Vagina (tissue), 2 donors: ENCODE data around the gene SEMA5B. TPM values are rescaled to one million over a fixed set of nuclear protein-coding genes. Genes with fewer than 3 reads are reported as not detected.

Experiments
- DNase-seq, 2 donors: peaks; one replicate each; pipeline ENCODE4 v3.0.0-alpha.2; 2017; ENCODE audit errors: extremely low spot score in 2 of 2
- H3K27ac ChIP-seq: fragments of 200-600 bp; sonication (generic); one replicate; pipeline ENCODE4 v1.5.1; 2019
- H3K27me3 ChIP-seq: fragments of 200-600 bp; sonication (generic); one replicate; pipeline ENCODE4 v1.5.1; 2019
- H3K36me3 ChIP-seq, 2 donors: fragments of 200-600 bp; sonication (generic); one replicate each; pipeline ENCODE4 v1.5.1; 2017 to 2019
- H3K4me1 ChIP-seq: fragments of 200-600 bp; sonication (generic); one replicate; pipeline ENCODE4 v1.5.1; 2019
- H3K4me3 ChIP-seq, 2 donors: fragments of 200-600 bp; sonication (generic); 1 replicate in 1 of 2; 2 replicates in 1 of 2; pipeline ENCODE4 v1.5.1; 2016 to 2019
- H3K9me3 ChIP-seq: fragments of 200-600 bp; sonication (generic); one replicate; pipeline ENCODE4 v1.5.1; 2019
- POLR2A ChIP-seq, 2 donors: fragments of 450-650 bp; IDR thresholded peaks; one replicate each; pipeline ENCODE4 v1.6.1; 2017; ENCODE audit warnings: antibody characterized with exemption in 2 of 2, mild to moderate bottlenecking in 2 of 2, moderate library complexity in 2 of 2
- POLR2AphosphoS5 ChIP-seq, 2 donors: sonication (generic); formaldehyde crosslinking; IDR thresholded peaks; one replicate each; pipeline ENCODE4 v1.9.0; 2017; ENCODE audit warnings: antibody characterized with exemption in 2 of 2, mild to moderate bottlenecking in 2 of 2, low read depth in 1 of 2; ENCODE audit not compliant: insufficient read depth in 1 of 2
- intact Hi-C: fragments of 100-400 bp; cut with DNase I; formaldehyde crosslinking; loops from one replicate; pipeline ENCODE4 v1.15.1; 2023
- total RNA-seq: library from RNA; depleted of rRNA; stranded (reverse); fragments of >200 nt; gene quantifications from one replicate; pipeline ENCODE4 v1.2.3, GENCODE V29; 2016
- TF ChIP-seq, protein P1 (sequence below), 3 experiments: fragments of 450-650 bp in 2 of 3; fragments of 200-600 bp in 1 of 3; sonication (generic) in 1 of 3; IDR thresholded peaks; one replicate each; pipeline ENCODE4 v1.5.1; 2017 to 2019; ENCODE audit warnings: antibody characterized with exemption in 3 of 3, mild to moderate bottlenecking in 2 of 3, moderate library complexity in 2 of 3

The SEMA5B gene
- total RNA-seq, 1 donor from 2014 or later: 0.25 TPM

DNA sequence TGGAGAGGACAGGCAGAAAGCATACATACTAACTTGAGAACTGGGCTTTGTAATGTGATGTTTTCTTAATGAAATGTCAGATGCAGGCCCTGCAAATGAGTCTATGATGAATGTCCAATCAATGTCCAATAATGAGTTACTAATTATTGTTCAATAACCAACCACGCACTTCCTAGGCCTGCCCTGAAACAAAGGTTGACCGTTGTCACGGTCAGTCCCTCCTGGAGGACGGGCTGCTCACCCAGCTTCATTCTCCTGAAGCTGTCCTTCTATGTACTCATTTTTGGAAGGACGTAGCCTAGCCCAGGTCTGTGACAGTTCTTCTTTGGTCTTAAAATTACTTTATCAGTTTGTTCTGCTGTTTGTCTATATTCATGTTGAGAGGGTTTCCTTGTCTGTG is 30.9 kb upstream of the SEMA5B start:
- Histone ChIP-seq H3K27ac (no peak overlapping the region), H3K4me3 (no peak overlapping the region), H3K27me3 (no peaks in the 10 kb centered on the region), H3K9me3 (no peaks in the 10 kb centered on the region), H3K36me3 (no peaks in the 10 kb centered on the region), H3K4me1 (no peaks in the 10 kb centered on the region)
- intact Hi-C loops: no loop called here
- no peak for DNase-seq
- no peak for TF ChIP-seq POLR2AphosphoS5 (IDR thresholded peaks at IDR 0.05; ENCODE audit: insufficient read depth in 1 of 2, low read depth in 1 of 2)
- TF ChIP-seq POLR2A (IDR thresholded peaks at IDR 0.05): no peak
- TF ChIP-seq, protein P1, sequence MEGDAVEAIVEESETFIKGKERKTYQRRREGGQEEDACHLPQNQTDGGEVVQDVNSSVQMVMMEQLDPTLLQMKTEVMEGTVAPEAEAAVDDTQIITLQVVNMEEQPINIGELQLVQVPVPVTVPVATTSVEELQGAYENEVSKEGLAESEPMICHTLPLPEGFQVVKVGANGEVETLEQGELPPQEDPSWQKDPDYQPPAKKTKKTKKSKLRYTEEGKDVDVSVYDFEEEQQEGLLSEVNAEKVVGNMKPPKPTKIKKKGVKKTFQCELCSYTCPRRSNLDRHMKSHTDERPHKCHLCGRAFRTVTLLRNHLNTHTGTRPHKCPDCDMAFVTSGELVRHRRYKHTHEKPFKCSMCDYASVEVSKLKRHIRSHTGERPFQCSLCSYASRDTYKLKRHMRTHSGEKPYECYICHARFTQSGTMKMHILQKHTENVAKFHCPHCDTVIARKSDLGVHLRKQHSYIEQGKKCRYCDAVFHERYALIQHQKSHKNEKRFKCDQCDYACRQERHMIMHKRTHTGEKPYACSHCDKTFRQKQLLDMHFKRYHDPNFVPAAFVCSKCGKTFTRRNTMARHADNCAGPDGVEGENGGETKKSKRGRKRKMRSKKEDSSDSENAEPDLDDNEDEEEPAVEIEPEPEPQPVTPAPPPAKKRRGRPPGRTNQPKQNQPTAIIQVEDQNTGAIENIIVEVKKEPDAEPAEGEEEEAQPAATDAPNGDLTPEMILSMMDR (IDR thresholded peaks at IDR 0.05): no peak

- Histone ChIP-seq H3K27ac (no peak overlapping the region), H3K4me1 (no peaks in the 10 kb centered on the region), H3K4me3 (no peak overlapping the region), H3K27me3 (no peaks in the 10 kb centered on the region), H3K9me3 (no peaks in the 10 kb centered on the region), H3K36me3 (no peaks in the 10 kb centered on the region)
- intact Hi-C loops: no loop called here
- no peak for DNase-seq
- TF ChIP-seq, protein P1 (IDR thresholded peaks at IDR 0.05): no peak
- TF ChIP-seq POLR2A (IDR thresholded peaks at IDR 0.05): no peak
- TF ChIP-seq POLR2AphosphoS5 (IDR thresholded peaks at IDR 0.05; ENCODE audit: insufficient read depth in 1 of 2, low read depth in 1 of 2): no peak
Measured at GRCh38 chr3:123055352-123055751, 27.8 kb upstream of the SEMA5B start.

DNA sequence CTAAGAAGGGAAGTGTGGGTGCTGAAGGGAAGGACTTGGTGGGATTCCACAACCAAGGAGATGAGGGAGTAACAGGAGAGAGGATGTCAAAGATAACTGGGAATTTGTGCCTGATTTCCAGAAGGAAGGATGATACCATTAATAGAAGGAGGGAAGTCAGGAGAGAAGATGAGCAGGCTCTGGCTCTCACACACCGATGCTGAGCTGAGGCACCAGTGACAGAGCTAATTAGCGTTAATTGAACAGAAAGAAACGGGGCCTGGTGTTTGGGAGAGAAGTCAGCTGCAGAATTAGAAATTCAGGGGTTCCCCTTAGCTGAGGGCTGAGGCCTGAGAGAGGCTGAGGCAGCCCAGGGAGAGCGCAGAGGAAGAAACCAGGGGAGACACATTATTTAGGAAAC is 27.4 kb upstream of the SEMA5B start:
- H3K27ac ChIP-seq: no peak overlapping the region
- H3K4me3 ChIP-seq: no peak overlapping the region
- H3K27me3 ChIP-seq: no peaks in the 10 kb centered on the region
- no peaks in the 10 kb centered on the region for H3K36me3 ChIP-seq
- intact Hi-C loops: no loop called here
- no peaks in the 10 kb centered on the region for H3K9me3 ChIP-seq
- H3K4me1 ChIP-seq: no peaks in the 10 kb centered on the region
- no peak for DNase-seq
- TF ChIP-seq POLR2A (IDR thresholded peaks at IDR 0.05) (no peak), POLR2AphosphoS5 (IDR thresholded peaks at IDR 0.05; ENCODE audit: insufficient read depth in 1 of 2, low read depth in 1 of 2) (no peak)
- TF ChIP-seq, protein P1 (IDR thresholded peaks at IDR 0.05): no peak

- Histone ChIP-seq H3K4me3 (no peak overlapping the region), H3K4me1 (no peaks in the 10 kb centered on the region), H3K27me3 (no peaks in the 10 kb centered on the region), H3K9me3 (no peaks in the 10 kb centered on the region), H3K36me3 (no peaks in the 10 kb centered on the region), H3K27ac (no peak overlapping the region)
- TF ChIP-seq, protein P1 (IDR thresholded peaks at IDR 0.05): no peak
- TF ChIP-seq POLR2AphosphoS5 (IDR thresholded peaks at IDR 0.05; ENCODE audit: insufficient read depth in 1 of 2, low read depth in 1 of 2) (no peak), POLR2A (IDR thresholded peaks at IDR 0.05) (no peak)
- no peak for DNase-seq
- intact Hi-C loops: no loop called here
Measured at GRCh38 chr3:123054109-123054778, 26.7 kb upstream of the SEMA5B start.

GRCh38 chr3:123053107-123053506 is 25.5 kb upstream of the SEMA5B start:
- intact Hi-C loops: no loop called here
- H3K9me3 ChIP-seq: no peaks in the 10 kb centered on the region
- no peaks in the 10 kb centered on the region for H3K36me3 ChIP-seq
- TF ChIP-seq, protein P1 (IDR thresholded peaks at IDR 0.05): no peak
- TF ChIP-seq POLR2A (IDR thresholded peaks at IDR 0.05) (no peak), POLR2AphosphoS5 (IDR thresholded peaks at IDR 0.05; ENCODE audit: insufficient read depth in 1 of 2, low read depth in 1 of 2) (no peak)
- H3K27ac ChIP-seq: no peak overlapping the region
- H3K4me1 ChIP-seq: no peaks in the 10 kb centered on the region
- no peak overlapping the region for H3K4me3 ChIP-seq
- H3K27me3 ChIP-seq: no peaks in the 10 kb centered on the region
- no peak for DNase-seq
